Colonic mucosa (tissue), 4 donors: Measurements from ENCODE around the gene FTCD. TPM values are rescaled to one million over a fixed set of nuclear protein-coding genes. Genes with fewer than 3 reads are reported as not detected.

Experiments
- DNase-seq: peaks from one replicate; pipeline ENCODE4 v3.0.0-alpha.2; 2020
- H3K27ac ChIP-seq: fragments of 200-600 bp; one replicate; pipeline ENCODE4 v1.8.0; 2021
- H3K27me3 ChIP-seq: fragments of 200-600 bp; one replicate; pipeline ENCODE4 v1.8.0; 2021
- H3K36me3 ChIP-seq: fragments of 200-600 bp; one replicate; pipeline ENCODE4 v1.8.0; 2021
- H3K4me1 ChIP-seq: fragments of 200-600 bp; one replicate; pipeline ENCODE4 v1.8.0; 2021; ENCODE audit warnings: mild to moderate bottlenecking
- H3K4me3 ChIP-seq: fragments of 200-600 bp; one replicate; pipeline ENCODE4 v1.8.0; 2021
- H3K9ac ChIP-seq, 2 donors: one replicate each; pipeline ENCODE4 v1.7.0; 2013; ENCODE audit warnings: control low read depth in 2 of 2, low read depth in 2 of 2, low read length in 2 of 2
- H3K9me3 ChIP-seq: fragments of 200-600 bp; one replicate; pipeline ENCODE4 v1.8.0; 2021
- intact Hi-C: fragments of 100-400 bp; cut with DNase I; formaldehyde crosslinking; loops from one replicate; pipeline ENCODE4 v1.14.1; 2022
- total RNA-seq, 2 donors: library from RNA; stranded (reverse); fragmentation: NEBNext Ultra II Directional in 1 of 2; extraction: Animal tissue kit (Norgen Biotek cat#: 25700) in 1 of 2; gene quantifications; one replicate each; pipeline ENCODE4 v1.2.1, GENCODE V29; 2021
- TF ChIP-seq, protein P1 (sequence below): fragments of 200-600 bp; IDR thresholded peaks from one replicate; pipeline ENCODE4 v1.8.0; 2022; ENCODE audit warnings: antibody characterized with exemption, mild to moderate bottlenecking
- donor health status: healthy.
- donor health status: DM: no; HTN: no; CAD: no.
- donor health status: DM: no; HTN: no; CAD: no.

The FTCD gene
- total RNA-seq, 2 donors from 2014 or later = 0.45 to 4.2 TPM

DNA sequence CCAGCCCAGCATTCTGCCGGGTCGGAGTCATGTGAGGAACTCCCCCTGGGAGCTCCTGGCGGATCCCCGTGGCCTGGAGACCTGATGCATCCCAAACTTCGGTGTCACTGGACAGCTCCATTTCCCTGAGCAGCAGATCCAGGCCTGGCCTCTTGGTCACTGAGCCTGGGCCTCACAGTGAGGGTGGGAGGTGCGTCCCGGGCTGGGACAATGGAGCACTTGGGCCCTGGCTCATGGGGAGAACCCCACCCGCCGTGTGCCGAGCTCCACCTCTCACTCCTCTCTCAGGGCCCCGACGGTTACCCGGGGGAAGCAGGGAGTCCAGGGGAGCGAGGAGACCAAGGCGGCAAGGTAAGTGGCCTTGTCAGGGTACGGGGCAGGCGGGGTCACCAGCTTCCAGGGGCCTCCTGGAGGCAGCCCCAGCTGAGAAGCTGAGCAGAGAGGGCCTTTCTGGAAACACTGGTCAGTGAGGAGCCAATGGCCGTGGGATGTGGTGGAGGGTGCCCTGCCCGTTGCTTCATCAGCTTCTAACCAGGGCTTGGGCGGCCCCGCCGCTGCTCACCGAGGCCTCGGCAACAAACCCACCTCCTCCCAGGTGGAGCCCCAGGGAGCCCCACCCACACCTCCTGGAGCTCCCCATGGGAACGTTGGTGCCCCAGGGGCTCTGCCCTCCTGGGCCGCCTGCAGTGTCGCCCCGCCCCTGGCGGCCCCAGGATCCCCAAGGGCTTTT is 37.6 kb downstream of the FTCD start:
- TF ChIP-seq, protein P1, sequence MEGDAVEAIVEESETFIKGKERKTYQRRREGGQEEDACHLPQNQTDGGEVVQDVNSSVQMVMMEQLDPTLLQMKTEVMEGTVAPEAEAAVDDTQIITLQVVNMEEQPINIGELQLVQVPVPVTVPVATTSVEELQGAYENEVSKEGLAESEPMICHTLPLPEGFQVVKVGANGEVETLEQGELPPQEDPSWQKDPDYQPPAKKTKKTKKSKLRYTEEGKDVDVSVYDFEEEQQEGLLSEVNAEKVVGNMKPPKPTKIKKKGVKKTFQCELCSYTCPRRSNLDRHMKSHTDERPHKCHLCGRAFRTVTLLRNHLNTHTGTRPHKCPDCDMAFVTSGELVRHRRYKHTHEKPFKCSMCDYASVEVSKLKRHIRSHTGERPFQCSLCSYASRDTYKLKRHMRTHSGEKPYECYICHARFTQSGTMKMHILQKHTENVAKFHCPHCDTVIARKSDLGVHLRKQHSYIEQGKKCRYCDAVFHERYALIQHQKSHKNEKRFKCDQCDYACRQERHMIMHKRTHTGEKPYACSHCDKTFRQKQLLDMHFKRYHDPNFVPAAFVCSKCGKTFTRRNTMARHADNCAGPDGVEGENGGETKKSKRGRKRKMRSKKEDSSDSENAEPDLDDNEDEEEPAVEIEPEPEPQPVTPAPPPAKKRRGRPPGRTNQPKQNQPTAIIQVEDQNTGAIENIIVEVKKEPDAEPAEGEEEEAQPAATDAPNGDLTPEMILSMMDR = no peak
- no peaks in the 10 kb centered on the region for H3K27me3 ChIP-seq
- peaks cover 4% of the 10 kb centered on the region for H3K36me3 ChIP-seq
- DNase-seq = no peak
- H3K9ac ChIP-seq = no peak overlapping the region
- H3K27ac ChIP-seq = no peak overlapping the region
- H3K4me3 ChIP-seq = no peak overlapping the region
- intact Hi-C loops = no loop called here
- no peaks in the 10 kb centered on the region for H3K4me1 ChIP-seq
- no peaks in the 10 kb centered on the region for H3K9me3 ChIP-seq

- DNase-seq = no peak
- H3K36me3 ChIP-seq = peaks cover 4% of the 10 kb centered on the region
- H3K27me3 ChIP-seq = no peaks in the 10 kb centered on the region
- intact Hi-C loops = no loop called here
- TF ChIP-seq, protein P1 = no peak
- H3K9ac ChIP-seq = no peak overlapping the region
- no peaks in the 10 kb centered on the region for H3K4me1 ChIP-seq
- H3K9me3 ChIP-seq = no peaks in the 10 kb centered on the region
- H3K27ac ChIP-seq = no peak overlapping the region
- H3K4me3 ChIP-seq = no peak overlapping the region
These were observed 38.4 kb downstream of the FTCD start for GRCh38 chr21:46116776-46117585.

GRCh38 chr21:46116189-46116775 is 39.1 kb downstream of the FTCD start:
- Histone ChIP-seq H3K9ac (no peak overlapping the region), H3K4me3 (no peak overlapping the region), H3K27ac (no peak overlapping the region), H3K36me3 (peaks cover 4% of the 10 kb centered on the region), H3K27me3 (no peaks in the 10 kb centered on the region), H3K9me3 (no peaks in the 10 kb centered on the region), H3K4me1 (no peaks in the 10 kb centered on the region)
- no peak for DNase-seq
- TF ChIP-seq, protein P1 = no peak
- intact Hi-C loops = no loop called here

DNA sequence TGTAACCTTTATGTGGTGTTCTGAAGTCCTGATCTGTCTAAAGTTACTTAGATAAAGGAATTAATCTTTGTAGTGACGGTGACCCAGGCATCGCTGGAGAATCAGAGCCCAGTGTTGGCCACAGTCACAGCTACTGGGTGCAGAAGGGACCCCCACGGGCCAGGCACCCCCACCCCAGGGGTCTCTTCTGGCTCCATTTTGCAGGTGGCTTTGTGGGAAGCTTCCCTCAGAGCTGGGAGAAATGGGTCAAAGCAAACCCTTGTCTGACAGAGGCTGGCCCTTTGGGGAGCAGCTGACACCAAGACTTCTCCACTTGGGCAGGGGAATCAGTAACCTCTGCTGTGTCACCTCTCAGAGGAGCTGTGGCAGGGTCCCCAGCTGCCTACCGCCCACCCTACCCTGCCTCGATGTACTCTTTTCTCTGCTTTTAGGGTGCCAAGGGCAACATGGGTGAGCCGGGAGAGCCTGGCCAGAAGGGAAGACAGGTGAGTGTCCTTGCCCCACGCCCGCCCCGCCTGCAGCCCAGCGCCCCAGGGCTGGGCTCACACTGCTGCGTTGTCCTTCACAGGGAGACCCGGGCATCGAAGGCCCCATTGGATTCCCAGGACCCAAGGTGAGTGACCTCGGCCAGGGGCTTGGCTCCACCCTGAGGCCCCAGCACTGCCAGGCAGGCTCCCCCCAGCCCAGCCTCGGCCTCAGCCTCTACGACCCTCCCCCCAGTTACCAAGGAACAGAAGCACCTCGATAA is 39.8 kb downstream of the FTCD start:
- Histone ChIP-seq H3K4me3 (no peak overlapping the region), H3K9ac (no peak overlapping the region), H3K27me3 (no peaks in the 10 kb centered on the region), H3K27ac (no peak overlapping the region), H3K9me3 (no peaks in the 10 kb centered on the region), H3K36me3 (peaks cover 4% of the 10 kb centered on the region), H3K4me1 (no peaks in the 10 kb centered on the region)
- intact Hi-C loops = no loop called here
- TF ChIP-seq, protein P1 = no peak
- no peak for DNase-seq

GRCh38 chr21:46114963-46115362 is 40.4 kb downstream of the FTCD start:
- H3K4me1 ChIP-seq = no peaks in the 10 kb centered on the region
- H3K27ac ChIP-seq = no peak overlapping the region
- no peak for DNase-seq
- TF ChIP-seq, protein P1 = no peak
- H3K9ac ChIP-seq = no peak overlapping the region
- H3K36me3 ChIP-seq = peaks cover 4% of the 10 kb centered on the region
- intact Hi-C loops = no loop called here
- H3K27me3 ChIP-seq = no peaks in the 10 kb centered on the region
- no peaks in the 10 kb centered on the region for H3K9me3 ChIP-seq
- no peak overlapping the region for H3K4me3 ChIP-seq
